Stomach (tissue), 4 donors: ENCODE data around the gene HDHD5.

Experiments
- CTCF ChIP-seq, 7 experiments: fragments of 450-650 bp in 4 of 7; fragments of 200-600 bp in 3 of 7; sonication (generic) in 3 of 7; IDR thresholded peaks; one replicate each; pipeline ENCODE4 v1.5.1; 2016 to 2019; ENCODE audit warnings: antibody characterized with exemption in 7 of 7, control low read depth in 2 of 7, mild to moderate bottlenecking in 1 of 7
- EP300 ChIP-seq: sonication (generic); formaldehyde crosslinking; IDR thresholded peaks from one replicate; pipeline ENCODE4 v1.6.1; 2017; ENCODE audit warnings: antibody characterized with exemption
- POLR2A ChIP-seq, 4 donors: fragments of 450-650 bp; IDR thresholded peaks; one replicate each; pipeline ENCODE4 v1.6.1; 2016; ENCODE audit warnings: antibody characterized with exemption in 4 of 4, control low read depth in 2 of 4, mild to moderate bottlenecking in 1 of 4, moderate library complexity in 1 of 4
- POLR2AphosphoS5 ChIP-seq, 3 donors: sonication (generic); formaldehyde crosslinking; IDR thresholded peaks; one replicate each; pipeline ENCODE4 v1.6.1; 2016; ENCODE audit warnings: antibody characterized with exemption in 3 of 3

- TF ChIP-seq CTCF (IDR thresholded peaks at IDR 0.05) (no peak), POLR2A (IDR thresholded peaks at IDR 0.05) (no peak), POLR2AphosphoS5 (IDR thresholded peaks at IDR 0.05) (no peak), EP300 (no peak)
Measured at GRCh38 chr22:17115236-17115635, 43.8 kb downstream of the HDHD5 start.
